ENCODE results near the gene USP46.

The USP46 gene

GRCh38 chr4:52573551-52573950 lies 85.5 kb downstream of the USP46 start:
- DNase-seq (ENCODE audit: low spot score) = no peak

- DNase-seq (ENCODE audit: low spot score) = peak; percentile 49
These were observed 86.1 kb downstream of the USP46 start for GRCh38 chr4:52572936-52573485.

GRCh38 chr4:52568351-52568750 lies 90.8 kb downstream of the USP46 start:
- no peak for DNase-seq (ENCODE audit: low spot score)

GRCh38 chr4:52566136-52567031 lies 92.7 kb downstream of the USP46 start:
- DNase-seq (ENCODE audit: low spot score) = no peak

- no peak for DNase-seq (ENCODE audit: low spot score)
These were observed 98.2 kb downstream of the USP46 start for GRCh38 chr4:52560844-52561280.

- no peak for DNase-seq (ENCODE audit: low spot score)
These were observed 103.8 kb downstream of the USP46 start for GRCh38 chr4:52555356-52555716.

- no peak for DNase-seq (ENCODE audit: low spot score)
These were observed 104.3 kb downstream of the USP46 start for GRCh38 chr4:52554612-52555355.

GRCh38 chr4:52552778-52553177 lies 106.3 kb downstream of the USP46 start:
- no peak for DNase-seq (ENCODE audit: low spot score)

- DNase-seq (ENCODE audit: low spot score) = no peak
These were observed 107.6 kb downstream of the USP46 start for GRCh38 chr4:52551487-52551886.

- DNase-seq (ENCODE audit: low spot score) = no peak
These were observed 108.9 kb downstream of the USP46 start for GRCh38 chr4:52550186-52550585.

GRCh38 chr4:52548818-52549570 lies 110.1 kb downstream of the USP46 start:
- no peak for DNase-seq (ENCODE audit: low spot score)

- no peak for DNase-seq (ENCODE audit: low spot score)
These were observed 112.7 kb downstream of the USP46 start for GRCh38 chr4:52546449-52546848.

GRCh38 chr4:52545099-52546069 lies 113.7 kb downstream of the USP46 start:
- DNase-seq (ENCODE audit: low spot score) = peak; percentile 55

All from RKO (cell line).